ENCODE measurements around the gene AIFM1.

Gene AIFM1

DNA sequence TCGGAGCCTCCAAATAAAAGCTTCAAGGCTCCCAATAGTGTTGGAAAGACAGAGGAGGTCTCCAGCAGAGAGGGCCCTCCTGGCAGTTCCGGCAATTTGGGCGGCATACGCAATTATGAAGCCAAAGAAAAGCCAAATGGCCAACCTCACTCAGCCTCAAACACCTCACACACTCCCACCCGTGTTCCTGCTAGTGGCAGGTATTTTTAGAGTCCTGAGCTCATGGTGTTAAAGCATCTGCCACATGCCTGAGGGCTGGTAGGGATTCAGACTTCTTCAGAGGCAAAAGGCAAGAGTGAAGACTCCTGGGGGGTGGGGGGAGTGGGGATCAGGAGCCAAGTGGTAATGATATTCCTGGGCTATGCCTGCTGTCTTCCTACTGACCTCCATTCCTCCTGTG lies 13.5 kb upstream of the AIFM1 start:
- Histone ChIP-seq H3K9ac (ENCODE audit: low read length) (no peak overlapping the region), H3K27me3 (ENCODE audit: insufficient read depth, low read length) (no peaks in the 10 kb centered on the region), H3K9me3 (ENCODE audit: insufficient read depth, low read depth, low read length) (no peaks in the 10 kb centered on the region), H2BK5ac (ENCODE audit: low read depth, low read length, poor library complexity) (no peak overlapping the region), H2BK12ac (ENCODE audit: low read length) (peak overlapping the region; percentile 22), H4K91ac (ENCODE audit: low read depth, low read length) (no peak overlapping the region), H3K23ac (ENCODE audit: low read length) (no peak overlapping the region), H4K8ac (ENCODE audit: low read depth, low read length) (no peak overlapping the region), H3K18ac (ENCODE audit: low read length) (no peak overlapping the region), H3K27ac (ENCODE audit: low read depth, low read length) (no peak overlapping the region), H3K79me1 (ENCODE audit: low read length) (peaks cover 4% of the 10 kb centered on the region), H2BK120ac (ENCODE audit: insufficient read depth, low read length, poor library complexity) (no peak overlapping the region), H3K4ac (ENCODE audit: low read depth, low read length) (no peak overlapping the region), H2AFZ (ENCODE audit: insufficient read depth, low read length, poor library complexity) (no peak overlapping the region), H3K4me1 (ENCODE audit: control insufficient read depth in 1 of 2, insufficient read depth in 2 of 2, low read length in 2 of 2) (peaks cover 2 to 7% of the 10 kb centered on the region in 2 experiments), H3K14ac (ENCODE audit: low read length) (no peak overlapping the region), H3K79me2 (ENCODE audit: control insufficient read depth, insufficient read depth, low read length, poor library complexity) (no peaks in the 10 kb centered on the region), H4K12ac (ENCODE audit: low read depth, low read length) (no peak overlapping the region), H3K4me3 (ENCODE audit: low read depth, low read length) (no peak overlapping the region), H2AK5ac (ENCODE audit: low read length) (no peak overlapping the region), H3K4me2 (ENCODE audit: low read length) (no peak overlapping the region), H3K36me3 (ENCODE audit: control insufficient read depth in 1 of 2, insufficient read depth in 2 of 2, low read length in 2 of 2) (no peaks in the 10 kb centered on the region)
- DNase-seq = no peak
- no CpG with 5 or more reads among the region's 5 CpGs for WGBS (ENCODE audit: extremely low coverage, insufficient coverage, insufficient read length)

GRCh38 chrX:130176942-130177341 lies 11.3 kb upstream of the AIFM1 start:
- H2BK120ac ChIP-seq (ENCODE audit: insufficient read depth, low read length, poor library complexity) = no peak overlapping the region
- no peak overlapping the region for H2AK5ac ChIP-seq (ENCODE audit: low read length)
- H3K79me1 ChIP-seq (ENCODE audit: low read length) = peaks cover 8% of the 10 kb centered on the region
- H3K14ac ChIP-seq (ENCODE audit: low read length) = no peak overlapping the region
- H3K9me3 ChIP-seq (ENCODE audit: insufficient read depth, low read depth, low read length) = no peaks in the 10 kb centered on the region
- no peak overlapping the region for H3K4me2 ChIP-seq (ENCODE audit: low read length)
- H3K23ac ChIP-seq (ENCODE audit: low read length) = no peak overlapping the region
- H3K27me3 ChIP-seq (ENCODE audit: insufficient read depth, low read length) = no peaks in the 10 kb centered on the region
- no CpG with 5 or more reads among the region's 4 CpGs for WGBS (ENCODE audit: extremely low coverage, insufficient coverage, insufficient read length)
- no peak overlapping the region for H3K4ac ChIP-seq (ENCODE audit: low read depth, low read length)
- H4K91ac ChIP-seq (ENCODE audit: low read depth, low read length) = no peak overlapping the region
- no peak for DNase-seq
- no peak overlapping the region for H2AFZ ChIP-seq (ENCODE audit: insufficient read depth, low read length, poor library complexity)
- no peak overlapping the region for H3K9ac ChIP-seq (ENCODE audit: low read length)
- H4K8ac ChIP-seq (ENCODE audit: low read depth, low read length) = no peak overlapping the region
- no peak overlapping the region for H3K4me3 ChIP-seq (ENCODE audit: low read depth, low read length)
- H4K12ac ChIP-seq (ENCODE audit: low read depth, low read length) = no peak overlapping the region
- H3K79me2 ChIP-seq (ENCODE audit: control insufficient read depth, insufficient read depth, low read length, poor library complexity) = no peaks in the 10 kb centered on the region
- no peak overlapping the region for H2BK12ac ChIP-seq (ENCODE audit: low read length)
- H3K27ac ChIP-seq (ENCODE audit: low read depth, low read length) = no peak overlapping the region
- peaks cover 11 to 17% of the 10 kb centered on the region in 2 experiments for H3K4me1 ChIP-seq (ENCODE audit: control insufficient read depth in 1 of 2, insufficient read depth in 2 of 2, low read length in 2 of 2)
- H2BK5ac ChIP-seq (ENCODE audit: low read depth, low read length, poor library complexity) = no peak overlapping the region
- no peak overlapping the region for H3K18ac ChIP-seq (ENCODE audit: low read length)
- no peaks in the 10 kb centered on the region for H3K36me3 ChIP-seq (ENCODE audit: control insufficient read depth in 1 of 2, insufficient read depth in 2 of 2, low read length in 2 of 2)

- no peak for DNase-seq
- H3K4me2 ChIP-seq (ENCODE audit: low read length) = no peak overlapping the region
- H3K9ac ChIP-seq (ENCODE audit: low read length) = no peak overlapping the region
- peaks cover 11% of the 10 kb centered on the region for H3K79me1 ChIP-seq (ENCODE audit: low read length)
- no peak overlapping the region for H3K14ac ChIP-seq (ENCODE audit: low read length)
- H4K91ac ChIP-seq (ENCODE audit: low read depth, low read length) = no peak overlapping the region
- H3K4ac ChIP-seq (ENCODE audit: low read depth, low read length) = no peak overlapping the region
- H3K18ac ChIP-seq (ENCODE audit: low read length) = no peak overlapping the region
- no peaks in the 10 kb centered on the region for H3K27me3 ChIP-seq (ENCODE audit: insufficient read depth, low read length)
- no peak overlapping the region for H2BK120ac ChIP-seq (ENCODE audit: insufficient read depth, low read length, poor library complexity)
- H2BK12ac ChIP-seq (ENCODE audit: low read length) = no peak overlapping the region
- no peak overlapping the region for H2AK5ac ChIP-seq (ENCODE audit: low read length)
- peaks cover 11 to 20% of the 10 kb centered on the region in 2 experiments for H3K4me1 ChIP-seq (ENCODE audit: control insufficient read depth in 1 of 2, insufficient read depth in 2 of 2, low read length in 2 of 2)
- H3K23ac ChIP-seq (ENCODE audit: low read length) = no peak overlapping the region
- no peak overlapping the region for H3K4me3 ChIP-seq (ENCODE audit: low read depth, low read length)
- H2BK5ac ChIP-seq (ENCODE audit: low read depth, low read length, poor library complexity) = no peak overlapping the region
- H4K8ac ChIP-seq (ENCODE audit: low read depth, low read length) = no peak overlapping the region
- no peak overlapping the region for H2AFZ ChIP-seq (ENCODE audit: insufficient read depth, low read length, poor library complexity)
- no peaks in the 10 kb centered on the region for H3K9me3 ChIP-seq (ENCODE audit: insufficient read depth, low read depth, low read length)
- H4K12ac ChIP-seq (ENCODE audit: low read depth, low read length) = no peak overlapping the region
- no peaks in the 10 kb centered on the region for H3K36me3 ChIP-seq (ENCODE audit: control insufficient read depth in 1 of 2, insufficient read depth in 2 of 2, low read length in 2 of 2)
- H3K79me2 ChIP-seq (ENCODE audit: control insufficient read depth, insufficient read depth, low read length, poor library complexity) = peaks cover 2% of the 10 kb centered on the region
- no peak overlapping the region for H3K27ac ChIP-seq (ENCODE audit: low read depth, low read length)
Observed at GRCh38 chrX:130176354-130176776, 10.7 kb upstream of the AIFM1 start.

DNA sequence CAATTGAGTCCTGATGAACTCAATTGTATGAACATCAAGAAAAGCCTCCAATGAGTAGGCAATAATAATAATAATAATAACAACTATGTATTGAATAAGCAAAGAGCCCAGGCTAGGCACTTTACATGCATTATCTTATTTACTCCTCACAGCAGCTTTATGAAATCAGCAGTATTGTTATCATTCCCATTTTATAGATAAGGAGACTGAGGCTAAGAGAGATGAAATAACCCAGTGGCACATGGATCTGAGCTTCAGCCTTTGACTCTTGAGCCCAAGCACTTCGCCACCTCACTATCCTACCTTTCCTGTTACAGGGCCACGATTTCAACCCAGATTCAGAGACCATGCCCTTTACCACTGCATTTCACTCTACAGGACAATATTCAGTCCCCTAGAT lies 9.3 kb upstream of the AIFM1 start:
- H4K91ac ChIP-seq (ENCODE audit: low read depth, low read length) = no peak overlapping the region
- no peaks in the 10 kb centered on the region for H3K9me3 ChIP-seq (ENCODE audit: insufficient read depth, low read depth, low read length)
- peaks cover 2% of the 10 kb centered on the region for H3K79me2 ChIP-seq (ENCODE audit: control insufficient read depth, insufficient read depth, low read length, poor library complexity)
- H2BK5ac ChIP-seq (ENCODE audit: low read depth, low read length, poor library complexity) = no peak overlapping the region
- no peak overlapping the region for H2BK120ac ChIP-seq (ENCODE audit: insufficient read depth, low read length, poor library complexity)
- H3K4ac ChIP-seq (ENCODE audit: low read depth, low read length) = no peak overlapping the region
- DNase-seq = no peak
- no peak overlapping the region for H3K9ac ChIP-seq (ENCODE audit: low read length)
- peaks cover 11 to 24% of the 10 kb centered on the region in 2 experiments for H3K4me1 ChIP-seq (ENCODE audit: control insufficient read depth in 1 of 2, insufficient read depth in 2 of 2, low read length in 2 of 2)
- no peak overlapping the region for H3K23ac ChIP-seq (ENCODE audit: low read length)
- no peak overlapping the region for H4K12ac ChIP-seq (ENCODE audit: low read depth, low read length)
- no peak overlapping the region for H2AK5ac ChIP-seq (ENCODE audit: low read length)
- H3K79me1 ChIP-seq (ENCODE audit: low read length) = peaks cover 11% of the 10 kb centered on the region
- no peak overlapping the region for H3K4me3 ChIP-seq (ENCODE audit: low read depth, low read length)
- H3K4me2 ChIP-seq (ENCODE audit: low read length) = no peak overlapping the region
- no peak overlapping the region for H3K27ac ChIP-seq (ENCODE audit: low read depth, low read length)
- H4K8ac ChIP-seq (ENCODE audit: low read depth, low read length) = no peak overlapping the region
- no peak overlapping the region for H2AFZ ChIP-seq (ENCODE audit: insufficient read depth, low read length, poor library complexity)
- H3K18ac ChIP-seq (ENCODE audit: low read length) = no peak overlapping the region
- H3K27me3 ChIP-seq (ENCODE audit: insufficient read depth, low read length) = no peaks in the 10 kb centered on the region
- WGBS (ENCODE audit: extremely low coverage, insufficient coverage, insufficient read length) = no CpG with 5 or more reads among the region's 2 CpGs
- H3K14ac ChIP-seq (ENCODE audit: low read length) = no peak overlapping the region
- H3K36me3 ChIP-seq (ENCODE audit: control insufficient read depth in 1 of 2, insufficient read depth in 2 of 2, low read length in 2 of 2) = no peaks in the 10 kb centered on the region
- no peak overlapping the region for H2BK12ac ChIP-seq (ENCODE audit: low read length)
